VCaP (cell line): ENCODE results near the gene RAB14.

Source experiments
- H3K27ac ChIP-seq: fragments of 450-650 bp; 2 replicates; pipeline ENCODE4 v1.5.1; 2017
- CTCF ChIP-seq: fragments of 450-650 bp; conservative IDR thresholded peaks from 2 replicates; pipeline ENCODE4 v1.5.1; 2017; ENCODE audit warnings: mild to moderate bottlenecking, moderate library complexity

Gene RAB14

GRCh38 chr9:121189006-121189405 lies 12.7 kb downstream of the RAB14 start:
- no peak for TF ChIP-seq CTCF
- H3K27ac ChIP-seq, result no peak overlapping the region

GRCh38 chr9:121187636-121188305 lies 13.9 kb downstream of the RAB14 start:
- H3K27ac ChIP-seq, result no peak overlapping the region
- TF ChIP-seq CTCF, result no peak

- no peak for TF ChIP-seq CTCF
- H3K27ac ChIP-seq, result no peak overlapping the region
These were observed 15.8 kb downstream of the RAB14 start for GRCh38 chr9:121185774-121186403.

- TF ChIP-seq CTCF, result no peak
- no peak overlapping the region for H3K27ac ChIP-seq
These were observed 16.4 kb downstream of the RAB14 start for GRCh38 chr9:121185178-121185745.

- no peak for TF ChIP-seq CTCF
- no peak overlapping the region for H3K27ac ChIP-seq
These were observed 17.2 kb downstream of the RAB14 start for GRCh38 chr9:121184463-121184862.

GRCh38 chr9:121183666-121184423 lies 17.8 kb downstream of the RAB14 start:
- no peak overlapping the region for H3K27ac ChIP-seq
- no peak for TF ChIP-seq CTCF

- no peak overlapping the region for H3K27ac ChIP-seq
These were observed 18.7 kb downstream of the RAB14 start for GRCh38 chr9:121182989-121183388.

More at GRCh38 chr9:121182989-121183388, 18.7 kb downstream of the RAB14 start:
- TF ChIP-seq CTCF, result no peak
